Inflammatory macrophage (primary cell): ENCODE results near the gene SMAD5.

Experiments used
- DNase-seq, 2 donors: peaks; one replicate each; pipeline ENCODE4 v3.0.0-alpha.2; 2020 to 2022

SMAD5 gene

GRCh38 chr5:136157514-136157913 lies 24.9 kb downstream of the SMAD5 start:
- DNase-seq = no peak

GRCh38 chr5:136159457-136159856 lies 26.8 kb downstream of the SMAD5 start:
- no peak for DNase-seq

- no peak for DNase-seq
These were observed 29.4 kb downstream of the SMAD5 start for GRCh38 chr5:136162008-136162407.

GRCh38 chr5:136164226-136164625 lies 31.6 kb downstream of the SMAD5 start:
- no peak for DNase-seq

- DNase-seq = no peak
These were observed 34.3 kb downstream of the SMAD5 start for GRCh38 chr5:136166909-136167308.

DNA sequence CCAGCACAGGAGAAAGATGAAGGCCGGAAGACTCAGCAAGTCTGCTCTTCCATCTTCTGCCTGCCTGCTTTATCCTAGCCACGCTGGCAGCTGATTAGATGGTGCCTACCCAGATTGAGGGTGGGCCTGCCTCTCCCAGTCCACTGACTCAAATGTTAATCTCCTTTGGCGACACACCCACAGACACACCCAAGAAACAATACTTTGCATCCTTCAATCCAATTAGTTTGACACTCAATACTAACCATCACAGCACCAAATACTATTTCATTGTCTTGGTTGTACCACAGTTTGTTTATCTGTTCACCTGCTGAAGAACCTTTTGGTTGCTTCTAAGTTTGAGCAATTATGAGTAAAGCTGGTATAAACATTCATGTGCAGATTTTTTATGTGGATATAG lies 36.6 kb downstream of the SMAD5 start:
- no peak for DNase-seq

DNA sequence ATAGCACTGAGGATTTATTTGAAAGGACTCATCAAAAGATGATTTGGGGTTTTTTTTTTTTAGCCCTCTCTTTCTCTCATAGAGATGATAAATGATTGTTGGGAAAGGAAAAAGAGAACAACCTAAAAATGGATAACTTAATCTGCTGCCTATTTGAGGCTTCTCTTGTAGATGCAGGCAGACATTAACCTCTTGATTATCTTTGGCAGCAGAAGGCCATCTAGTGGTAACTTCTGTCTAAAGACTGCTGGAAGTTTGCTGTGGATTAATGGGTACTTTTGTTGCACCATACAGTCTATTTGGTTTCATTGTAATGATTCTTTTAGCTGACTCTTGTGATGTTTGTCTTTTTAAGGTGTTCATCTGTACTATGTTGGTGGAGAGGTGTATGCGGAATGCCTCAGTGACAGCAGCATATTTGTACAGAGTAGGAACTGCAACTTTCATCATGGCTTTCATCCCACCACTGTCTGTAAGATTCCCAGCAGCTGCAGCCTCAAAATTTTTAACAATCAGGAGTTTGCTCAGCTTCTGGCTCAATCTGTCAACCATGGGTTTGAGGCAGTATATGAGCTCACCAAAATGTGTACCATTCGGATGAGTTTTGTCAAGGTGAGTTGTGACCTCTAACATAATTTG lies 41.5 kb downstream of the SMAD5 start:
- DNase-seq = peak; percentile 34 to 42

DNA sequence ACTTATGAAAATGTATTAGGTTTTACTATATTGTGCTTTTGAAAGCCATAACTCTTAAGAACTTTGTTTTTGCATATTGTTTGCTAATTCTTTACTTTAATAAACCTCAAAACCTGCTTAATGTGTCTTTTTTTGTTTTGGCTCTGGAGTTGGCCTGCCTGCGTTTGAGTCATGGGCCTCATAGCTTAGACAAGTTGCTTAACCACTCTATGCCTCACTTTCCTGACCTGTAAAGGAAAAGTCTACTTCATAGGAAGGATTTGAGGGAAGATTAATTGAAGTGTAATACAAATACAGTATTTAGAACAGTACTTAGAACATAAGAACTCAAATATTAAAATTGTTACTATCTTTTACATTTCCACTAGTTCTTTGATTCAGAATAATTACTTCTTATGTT lies 50.0 kb downstream of the SMAD5 start:
- DNase-seq = no peak

DNA sequence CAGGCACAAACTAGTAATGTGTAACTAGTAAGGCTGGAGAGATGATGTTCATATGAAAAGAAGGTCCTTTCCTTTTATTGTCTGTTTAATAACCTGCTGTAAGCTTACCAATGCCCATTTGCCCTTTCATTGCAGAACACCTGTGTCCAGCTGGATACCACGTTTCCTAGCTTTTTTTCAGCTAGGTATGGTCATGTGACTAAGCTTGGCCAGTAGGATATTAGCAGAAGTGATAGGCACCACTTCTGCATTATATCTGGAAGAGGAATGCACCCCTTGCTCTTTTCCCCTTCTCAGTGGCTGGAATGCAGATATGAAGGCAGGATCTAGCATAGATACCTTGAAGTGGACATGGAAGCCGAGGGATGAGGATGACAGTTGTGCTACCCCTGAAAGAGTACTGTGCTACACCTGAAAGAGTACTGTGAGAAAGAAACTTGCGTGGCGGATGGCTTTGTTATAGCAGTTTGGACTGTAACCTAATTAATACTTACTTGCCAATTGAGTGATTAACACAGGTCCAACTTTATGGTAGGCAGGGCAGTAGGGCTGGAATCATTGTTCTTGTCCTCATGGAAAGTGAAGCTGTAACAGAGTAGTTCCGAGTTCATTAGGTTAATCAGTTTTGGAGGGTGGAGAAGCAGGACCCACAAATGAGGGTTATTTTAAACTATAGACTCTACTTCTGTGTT lies 53.5 kb downstream of the SMAD5 start:
- DNase-seq = no peak

DNA sequence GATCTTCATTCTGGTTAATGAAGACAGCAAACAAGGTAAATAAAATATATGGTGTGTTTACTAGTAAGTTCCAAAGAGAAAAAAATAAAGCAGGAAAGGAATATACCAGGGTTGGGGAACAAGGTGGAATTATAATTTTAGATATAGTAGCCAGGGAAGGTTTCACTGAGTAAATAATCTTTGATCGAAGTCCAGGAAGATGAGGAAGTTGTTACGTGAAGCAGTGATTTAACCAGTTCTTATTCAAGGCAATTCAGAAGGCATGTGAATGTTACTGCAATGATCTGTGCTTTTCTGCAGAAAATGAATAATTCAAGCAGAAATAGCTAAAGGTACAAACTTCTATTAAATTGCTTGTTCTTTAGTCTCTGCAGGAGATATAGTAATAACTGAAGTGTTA lies 54.2 kb downstream of the SMAD5 start:
- DNase-seq = no peak

- DNase-seq = no peak
These were observed 56.2 kb downstream of the SMAD5 start for GRCh38 chr5:136188859-136189258.

- DNase-seq = no peak
These were observed 57.6 kb downstream of the SMAD5 start for GRCh38 chr5:136190091-136190720.

GRCh38 chr5:136190904-136191303 lies 58.3 kb downstream of the SMAD5 start:
- no peak for DNase-seq

DNA sequence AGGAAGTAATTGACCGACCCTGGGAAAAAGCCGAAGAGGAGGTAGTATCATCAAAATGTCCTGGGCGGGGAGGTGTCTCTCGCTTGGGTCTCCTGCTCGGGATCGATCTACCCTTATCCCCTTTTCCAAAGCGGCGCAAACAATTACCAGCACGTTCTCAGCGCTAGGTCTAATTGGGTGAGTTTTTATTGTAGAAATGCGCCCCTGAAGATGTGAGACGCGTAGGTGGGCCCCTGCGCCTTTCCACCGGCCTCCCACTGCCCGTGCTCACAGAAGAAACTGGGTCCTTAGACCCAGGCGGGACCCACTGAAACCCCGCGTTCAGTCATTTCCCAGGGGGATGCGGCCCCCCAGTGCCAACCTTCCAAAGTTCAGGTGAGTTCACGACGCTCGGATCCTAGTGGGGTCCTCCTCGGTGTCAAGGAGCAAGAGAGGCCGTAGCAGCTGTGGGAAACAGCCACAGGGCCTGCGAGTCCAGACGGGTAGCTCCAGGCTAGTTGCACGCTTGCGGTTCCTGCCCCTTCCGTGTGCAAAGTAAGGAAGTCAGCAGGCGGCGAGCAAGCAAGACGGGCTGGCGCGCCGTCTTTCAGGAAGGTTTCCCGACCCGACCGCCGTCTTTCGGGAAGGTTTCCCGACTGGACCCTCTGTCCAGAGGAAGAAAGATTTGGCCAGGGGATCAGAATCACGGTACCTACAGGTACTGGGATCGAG lies 58.8 kb downstream of the SMAD5 start:
- DNase-seq = peak; percentile 11 to 38

- DNase-seq = no peak
These were observed 59.4 kb downstream of the SMAD5 start for GRCh38 chr5:136192015-136192525.

DNA sequence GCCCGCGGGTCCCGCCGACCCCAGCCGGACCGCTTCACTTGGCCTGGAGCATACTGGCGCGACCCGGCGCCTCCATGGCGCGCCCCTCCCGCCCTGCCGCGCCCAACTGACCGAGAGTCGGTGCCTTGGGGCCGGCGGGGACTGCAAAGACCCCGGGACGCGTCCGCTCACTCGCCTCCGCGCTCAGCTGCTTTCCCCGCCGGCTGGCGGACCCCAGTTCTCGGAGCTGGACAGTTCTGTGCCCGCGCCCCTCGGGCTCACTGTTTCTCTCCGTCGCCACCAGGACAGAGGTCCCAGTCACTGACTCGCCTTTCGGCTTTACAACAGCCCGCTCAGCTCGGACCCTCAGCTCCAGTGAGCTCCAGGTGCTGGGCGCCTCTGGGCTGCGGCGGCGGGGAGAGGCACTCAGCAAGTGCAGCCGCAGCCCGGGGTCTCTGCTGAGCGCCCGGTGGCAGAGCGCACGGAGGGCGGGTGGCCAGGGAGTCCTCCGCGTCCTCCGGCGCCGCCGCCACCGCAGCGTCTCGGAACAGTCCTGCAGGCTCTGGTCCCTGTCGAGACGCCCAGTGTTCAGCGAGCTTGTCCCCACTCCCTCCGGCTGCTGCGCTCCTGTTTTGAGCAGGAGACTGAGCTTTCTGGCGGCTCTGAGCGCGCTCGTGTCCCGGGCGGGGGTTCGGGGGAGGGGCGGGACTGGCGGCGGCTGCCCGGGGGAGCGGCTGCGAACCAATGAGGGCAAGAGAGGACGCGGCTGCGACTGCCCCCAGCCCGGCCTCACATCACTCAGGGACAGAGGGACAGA lies 60.1 kb downstream of the SMAD5 start, which contains the start of gene SMIM32:
Gene SMIM32, minus strand, starts transcription at position 637 of the 796 bp plus-strand sequence. CDS start 638 bp downstream, outside the sequence.
- no peak for DNase-seq

DNA sequence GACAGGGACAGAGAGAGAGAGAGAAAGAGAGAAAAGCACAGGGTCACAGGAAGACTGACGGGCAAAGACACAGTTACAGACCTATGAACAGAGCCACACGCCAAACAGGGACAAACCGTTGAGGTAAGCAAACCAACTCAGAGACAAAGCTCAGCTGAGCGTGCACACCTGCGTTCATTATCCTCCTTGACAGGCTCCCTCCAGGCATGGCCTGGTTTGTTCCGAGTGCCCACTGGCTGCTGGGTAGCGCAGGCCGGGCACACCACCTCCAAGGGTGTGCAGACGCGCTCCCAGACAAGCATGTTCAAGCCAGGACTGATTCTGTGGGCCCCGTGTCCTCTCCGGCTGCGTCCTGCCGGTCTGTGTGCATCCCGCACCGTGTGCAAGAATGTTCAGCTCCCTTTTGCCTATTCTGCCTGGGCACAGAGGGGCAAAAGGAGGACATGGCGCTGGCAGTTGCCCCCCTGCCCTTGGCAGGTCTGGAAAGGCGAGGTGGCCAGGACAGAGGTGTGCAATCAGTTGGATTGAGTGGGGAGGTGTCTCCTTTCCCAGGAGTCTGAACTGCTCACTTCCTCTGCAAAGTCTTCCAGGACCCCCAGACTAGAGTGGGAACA lies 60.8 kb downstream of the SMAD5 start:
- DNase-seq = no peak

GRCh38 chr5:136194576-136194975 lies 61.9 kb downstream of the SMAD5 start:
- DNase-seq = no peak

- peak in 1 of 2 donors; percentile 7 for DNase-seq
These were observed 63.6 kb downstream of the SMAD5 start for GRCh38 chr5:136195971-136196820.

GRCh38 chr5:136197462-136198142 lies 65.0 kb downstream of the SMAD5 start:
- DNase-seq = no peak
